ENCODE measurements around the gene NCAPG2. TPM values are rescaled to one million over a fixed set of nuclear protein-coding genes. Genes with fewer than 3 reads are reported as not detected.

NCAPG2 gene
- total and polyA plus RNA-seq, 10 of the 15 experiments (the other 5 are each of a cell fraction or from before 2014, with no cell fraction given): 11.2 to 78.2 (median 49.2) TPM

- TF ChIP-seq POLR2AphosphoS2 (IDR thresholded peaks at IDR 0.05; ENCODE audit: low read depth, low read length) (no peak), FOXM1 (IDR thresholded peaks at IDR 0.05; ENCODE audit: low read depth, low read length) (no peak), HDAC6 (IDR thresholded peaks at IDR 0.05; ENCODE audit: unreplicated experiment) (no peak)
Measured at GRCh38 chr7:158685693-158686092, 18.9 kb downstream of the NCAPG2 start (continued).

GRCh38 chr7:158684329-158684728, 20.3 kb downstream of the NCAPG2 start:
- DNase-seq (ENCODE audit: low read depth, low spot score): no peak
- Histone ChIP-seq H3K36me3 (ENCODE audit: control insufficient read depth in 2 of 2, insufficient read depth in 2 of 2, low read length in 1 of 2) (peaks cover 17 to 21% of the 10 kb centered on the region in 2 experiments), H2AFZ (ENCODE audit: control insufficient read depth, low read depth, low read length) (no peak overlapping the region), H3K27me3 (replicated peaks in 1 of 2; ENCODE audit: control insufficient read depth in 2 of 2, insufficient read depth in 2 of 2, low read length in 1 of 2) (no peaks in the 10 kb centered on the region), H3K27ac (ENCODE audit: control insufficient read depth, insufficient read depth) (no peak overlapping the region), H3K4me3 (no peak overlapping the region), H3K9me3 (replicated peaks; ENCODE audit: control insufficient read depth, insufficient read depth, low read length) (no peaks in the 10 kb centered on the region), H3K4me2 (ENCODE audit: control insufficient read depth, insufficient read depth) (no peak overlapping the region), H3K4me1 (ENCODE audit: control insufficient read depth, insufficient read depth, low read length) (no peaks in the 10 kb centered on the region), H3K9ac (ENCODE audit: control insufficient read depth, insufficient read depth, low read length) (no peak overlapping the region), H4K20me1 (ENCODE audit: control insufficient read depth, insufficient read depth) (no peaks in the 10 kb centered on the region), H3K79me2 (ENCODE audit: control insufficient read depth, insufficient read depth, low read length) (no peaks in the 10 kb centered on the region)
- TF ChIP-seq CHD1 (IDR thresholded peaks at IDR 0.05; ENCODE audit: low read depth, low read length) (no peak), NR2C2 (IDR thresholded peaks at IDR 0.05; ENCODE audit: borderline replicate concordance, control insufficient read depth, insufficient read length, low read depth) (no peak), SUPT20H (IDR thresholded peaks at IDR 0.05; ENCODE audit: borderline replicate concordance, control insufficient read depth, low read depth, low read length) (no peak), HDAC2 (IDR thresholded peaks at IDR 0.05) (no peak), ATF3 (IDR thresholded peaks at IDR 0.05; ENCODE audit: borderline replicate concordance, extremely low read depth, low read depth, low read length) (no peak), NFYA (IDR thresholded peaks at IDR 0.05; ENCODE audit: borderline replicate concordance, low read depth, low read length) (no peak), RCOR1 (conservative IDR thresholded peaks at IDR 0.05; ENCODE audit: low read depth, low read length) (no peak)
- no TSS peak for BruUV-seq (replicated peaks)
- SMC1A ChIA-PET (ENCODE audit: uncharacterized antibody, unreplicated experiment): no interaction called here
- CTCF ChIA-PET: no interaction called here
- intact Hi-C loops (cut with micrococcal nuclease; ENCODE audit: unreplicated experiment): no loop called here
- in situ Hi-C loops (cut with MboI): no loop called here
- RAD21 ChIA-PET (ENCODE audit: unreplicated experiment): no interaction called here
- 100% methylated on average over 1 of the region's 1 CpG for WGBS (ENCODE audit: insufficient coverage, insufficient replicate concordance, low lambda C conversion rate, missing lambda C conversion rate)
- no peak for FAIRE-seq
- POLR2A ChIA-PET: no interaction called here
- no peak for ATAC-seq
